IPS-18a (cell line): ENCODE measurements around the gene PRSS50.

Experiments
- H3K27ac ChIP-seq: one replicate; pipeline ENCODE4 v1.5.1; 2013; ENCODE audit warnings: low read length
- H3K27me3 ChIP-seq: one replicate; pipeline ENCODE4 v1.6.1; 2013; ENCODE audit warnings: mild to moderate bottlenecking, low read length; ENCODE audit not compliant: control insufficient read depth, insufficient read depth
- H3K36me3 ChIP-seq: one replicate; pipeline ENCODE4 v1.6.1; 2013; ENCODE audit warnings: low read depth, low read length; ENCODE audit not compliant: control insufficient read depth
- H3K4me1 ChIP-seq: one replicate; pipeline ENCODE4 v1.6.1; 2013; ENCODE audit warnings: low read depth, low read length; ENCODE audit not compliant: control insufficient read depth
- H3K4me3 ChIP-seq: one replicate; pipeline ENCODE4 v1.5.1; 2013; ENCODE audit warnings: low read length
- H3K9ac ChIP-seq: one replicate; pipeline ENCODE4 v1.6.1; 2013; ENCODE audit warnings: mild to moderate bottlenecking, low read length, moderate library complexity
- H3K9me3 ChIP-seq: one replicate; pipeline ENCODE4 v1.6.1; 2013; ENCODE audit warnings: low read depth, low read length; ENCODE audit not compliant: control insufficient read depth

Gene PRSS50

DNA sequence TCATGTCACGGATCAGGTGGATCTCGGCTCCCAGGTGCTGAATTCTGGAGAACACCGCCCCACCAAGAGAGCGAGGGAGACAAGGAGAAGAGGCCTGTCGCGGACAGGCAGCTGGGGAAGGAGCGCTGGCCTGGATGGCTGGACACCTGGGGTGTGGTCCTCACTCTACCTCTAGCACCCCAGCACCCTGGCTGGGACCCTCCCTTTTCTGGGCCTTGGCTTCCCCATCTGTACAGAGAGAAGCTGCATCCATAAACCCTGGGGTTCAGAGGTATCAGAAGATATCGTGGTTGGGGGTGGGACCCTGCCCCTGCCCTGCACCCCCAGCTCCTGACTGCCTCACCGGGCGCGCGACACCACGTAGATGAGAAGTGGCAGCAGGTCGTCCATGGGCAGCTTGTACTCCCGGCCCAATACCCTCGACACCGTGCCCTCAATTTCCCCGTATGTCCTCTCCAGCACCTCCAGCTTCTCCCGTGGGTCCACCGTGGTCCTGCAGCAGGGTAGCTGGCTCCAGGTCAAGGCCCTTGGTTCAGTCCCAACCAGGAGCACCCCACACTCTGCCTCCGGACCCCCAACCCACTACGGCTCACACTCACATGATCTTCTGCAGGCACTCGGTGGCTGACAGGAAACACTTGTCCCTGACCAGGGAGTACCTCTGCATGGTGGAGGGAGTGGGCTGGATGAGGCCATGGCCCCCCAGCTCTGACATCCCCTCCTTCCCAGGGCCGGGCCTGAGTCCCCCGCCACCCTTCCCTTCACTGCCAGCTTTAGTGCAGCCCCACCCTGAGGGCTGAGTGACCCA is 45.9 kb downstream of the PRSS50 start:
- Histone ChIP-seq H3K27me3 (no peaks in the 10 kb centered on the region), H3K4me1 (no peaks in the 10 kb centered on the region), H3K4me3 (no peak overlapping the region), H3K27ac (no peak overlapping the region), H3K9me3 (no peaks in the 10 kb centered on the region), H3K36me3 (no peaks in the 10 kb centered on the region), H3K9ac (no peak overlapping the region)

DNA sequence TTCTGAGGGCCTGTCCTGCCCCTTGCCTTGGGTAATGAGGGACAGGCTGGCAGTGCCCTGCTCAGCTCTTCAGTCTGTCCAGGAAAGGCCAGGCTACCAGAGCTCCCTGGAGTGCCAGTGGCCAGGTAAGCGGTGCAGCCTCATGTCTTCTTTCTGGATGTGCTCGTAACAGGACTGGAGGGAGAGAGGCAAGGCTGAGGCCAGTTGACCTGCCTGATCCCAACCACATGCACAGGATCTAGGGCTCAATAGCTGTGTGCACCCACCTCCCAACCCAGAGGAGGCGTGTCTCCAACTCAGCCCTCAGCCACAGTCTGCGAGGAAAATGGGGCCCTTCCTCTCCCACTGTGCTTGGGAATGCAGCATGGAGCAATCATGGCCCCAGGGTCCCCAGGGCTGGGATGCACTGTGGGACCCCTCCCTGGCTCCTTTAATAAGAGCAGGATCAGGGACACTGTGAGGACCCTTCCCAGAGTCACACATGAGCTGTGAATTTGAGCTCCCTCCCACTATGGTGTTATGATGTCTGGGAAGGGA is 46.7 kb downstream of the PRSS50 start:
- Histone ChIP-seq H3K27ac (no peak overlapping the region), H3K4me1 (no peaks in the 10 kb centered on the region), H3K9ac (no peak overlapping the region), H3K4me3 (no peak overlapping the region), H3K9me3 (no peaks in the 10 kb centered on the region), H3K36me3 (no peaks in the 10 kb centered on the region), H3K27me3 (no peaks in the 10 kb centered on the region)

DNA sequence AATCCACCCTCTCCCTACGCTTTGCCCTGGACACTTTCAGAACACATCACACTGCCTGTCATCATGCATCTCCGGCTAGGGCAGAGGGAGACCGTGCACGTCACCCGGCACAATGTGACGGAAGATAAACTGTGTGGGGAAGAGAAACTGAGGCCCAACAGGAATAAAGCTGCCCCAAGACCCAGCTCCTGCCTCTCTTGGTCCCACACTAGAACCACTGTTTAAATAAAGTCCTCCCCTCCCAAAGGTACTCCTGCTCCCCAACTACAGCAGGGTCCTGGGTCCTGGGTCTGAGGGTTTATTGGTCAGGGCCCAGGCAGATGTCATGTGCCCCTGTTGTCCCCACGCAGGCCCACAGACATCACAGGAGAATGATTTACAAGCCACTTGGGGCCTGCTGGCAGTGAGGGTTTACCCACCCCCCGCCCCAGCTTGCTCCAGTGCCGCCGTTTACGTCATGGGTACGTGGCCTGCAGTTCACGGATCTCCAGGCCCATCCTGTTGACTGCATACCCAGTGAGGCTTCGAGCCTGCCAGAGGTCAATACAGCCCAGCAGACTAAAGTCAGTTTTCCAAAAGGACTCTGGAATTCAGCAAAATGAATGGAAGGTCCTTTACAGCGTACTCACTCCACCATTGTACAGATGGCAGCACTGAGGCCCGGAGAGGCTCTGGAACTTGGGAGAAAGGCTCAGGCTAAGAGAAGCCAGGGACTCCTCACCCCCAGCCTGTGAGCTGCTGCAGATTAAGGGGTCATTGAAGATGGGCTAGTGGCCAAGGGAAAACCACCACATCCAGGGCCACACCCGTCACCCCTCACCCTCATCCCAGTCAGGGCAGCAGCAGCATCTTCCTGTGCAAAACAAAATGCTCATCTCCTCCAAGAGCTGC is 47.4 kb downstream of the PRSS50 start:
- H3K9me3 ChIP-seq = no peaks in the 10 kb centered on the region
- H3K27me3 ChIP-seq = no peaks in the 10 kb centered on the region
- H3K4me1 ChIP-seq = no peaks in the 10 kb centered on the region
- no peak overlapping the region for H3K9ac ChIP-seq
- H3K27ac ChIP-seq = no peak overlapping the region
- H3K4me3 ChIP-seq = no peak overlapping the region
- no peaks in the 10 kb centered on the region for H3K36me3 ChIP-seq

DNA sequence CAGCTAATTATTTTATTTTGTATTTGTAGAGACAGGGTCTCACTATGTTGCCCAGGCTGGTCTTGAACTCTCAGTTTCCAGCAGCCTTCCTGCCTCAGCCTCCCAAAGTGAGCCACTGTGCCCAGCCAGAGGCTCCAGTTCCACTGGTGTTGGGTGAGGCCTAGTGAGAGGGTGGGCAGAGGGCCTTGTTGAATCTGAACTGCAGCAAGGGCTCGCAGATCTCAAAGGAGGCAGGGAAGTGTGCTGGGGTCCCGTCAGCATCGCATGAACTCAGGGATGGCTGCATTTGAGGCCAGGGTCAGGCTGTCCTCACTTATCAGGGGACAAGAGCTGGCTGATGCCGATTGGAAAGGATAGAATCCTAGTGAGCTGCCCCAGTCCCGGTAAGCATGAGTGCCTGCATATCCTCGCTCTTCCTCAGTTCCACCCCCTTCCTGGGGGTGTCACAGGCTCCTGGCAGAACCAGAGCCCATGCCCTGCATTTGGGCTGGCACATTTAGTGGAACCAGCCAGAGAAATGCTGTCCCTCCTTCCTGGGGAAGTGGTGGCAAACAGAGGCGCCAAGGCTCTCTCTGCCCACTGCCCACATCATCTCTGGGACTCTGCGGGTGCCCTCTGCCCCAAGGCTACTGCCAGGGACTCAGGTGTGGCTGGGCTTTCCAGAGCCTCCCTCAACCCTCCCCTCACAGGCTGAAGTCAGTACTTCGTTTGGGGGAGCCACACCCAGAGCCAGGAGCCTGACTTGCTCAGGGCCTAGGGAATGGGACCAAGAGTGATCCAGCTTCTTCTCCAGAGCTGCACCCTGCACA is 48.3 kb downstream of the PRSS50 start:
- Histone ChIP-seq H3K36me3 (no peaks in the 10 kb centered on the region), H3K9ac (no peak overlapping the region), H3K27ac (no peak overlapping the region), H3K4me1 (no peaks in the 10 kb centered on the region), H3K9me3 (no peaks in the 10 kb centered on the region), H3K27me3 (no peaks in the 10 kb centered on the region), H3K4me3 (no peak overlapping the region)

DNA sequence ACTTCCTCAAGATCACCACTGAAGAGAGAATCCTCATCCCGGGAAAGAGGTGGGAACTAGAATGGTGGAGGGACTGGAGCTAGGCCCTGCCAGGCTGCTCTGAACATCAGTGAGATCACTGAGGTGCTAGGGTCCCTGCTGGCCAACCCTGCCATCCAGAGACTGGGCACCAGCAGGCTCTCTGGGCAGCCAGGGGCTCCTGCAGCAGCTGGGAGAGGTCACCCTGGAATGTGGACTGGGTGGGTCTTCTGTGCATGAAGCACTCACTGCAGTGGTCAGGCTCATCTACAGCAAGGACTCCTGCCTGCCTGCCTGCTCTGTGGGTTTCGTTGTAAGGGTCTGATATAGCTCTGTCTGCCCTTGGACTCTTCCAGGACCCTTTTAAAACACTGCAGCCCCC is 49.1 kb downstream of the PRSS50 start:
- no peak overlapping the region for H3K27ac ChIP-seq
- no peak overlapping the region for H3K4me3 ChIP-seq
- H3K27me3 ChIP-seq = no peaks in the 10 kb centered on the region
- H3K9me3 ChIP-seq = no peaks in the 10 kb centered on the region
- H3K36me3 ChIP-seq = no peaks in the 10 kb centered on the region
- H3K4me1 ChIP-seq = no peaks in the 10 kb centered on the region
- H3K9ac ChIP-seq = no peak overlapping the region

DNA sequence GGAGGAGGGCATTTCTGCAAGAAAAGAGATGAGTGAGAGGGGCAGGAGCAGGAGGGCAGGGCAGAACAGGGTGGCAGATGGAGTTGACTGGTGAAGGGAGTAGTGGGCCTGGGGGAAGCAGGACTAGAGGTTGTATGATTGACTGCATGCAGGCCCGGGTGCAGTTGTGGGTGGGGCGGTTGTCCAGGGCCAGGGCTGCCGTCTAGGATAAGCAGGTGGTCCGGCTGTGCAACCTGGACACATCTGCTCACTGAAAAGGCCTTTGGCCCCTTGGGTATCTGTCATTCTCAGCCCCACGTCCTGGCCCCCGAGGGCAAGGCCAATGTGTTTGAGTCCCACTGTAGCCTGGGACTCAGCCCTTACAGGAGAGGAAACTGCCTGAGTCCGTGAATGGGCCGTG is 49.6 kb downstream of the PRSS50 start:
- Histone ChIP-seq H3K9me3 (no peaks in the 10 kb centered on the region), H3K36me3 (no peaks in the 10 kb centered on the region), H3K27ac (no peak overlapping the region), H3K9ac (no peak overlapping the region), H3K27me3 (no peaks in the 10 kb centered on the region), H3K4me1 (no peaks in the 10 kb centered on the region), H3K4me3 (no peak overlapping the region)

DNA sequence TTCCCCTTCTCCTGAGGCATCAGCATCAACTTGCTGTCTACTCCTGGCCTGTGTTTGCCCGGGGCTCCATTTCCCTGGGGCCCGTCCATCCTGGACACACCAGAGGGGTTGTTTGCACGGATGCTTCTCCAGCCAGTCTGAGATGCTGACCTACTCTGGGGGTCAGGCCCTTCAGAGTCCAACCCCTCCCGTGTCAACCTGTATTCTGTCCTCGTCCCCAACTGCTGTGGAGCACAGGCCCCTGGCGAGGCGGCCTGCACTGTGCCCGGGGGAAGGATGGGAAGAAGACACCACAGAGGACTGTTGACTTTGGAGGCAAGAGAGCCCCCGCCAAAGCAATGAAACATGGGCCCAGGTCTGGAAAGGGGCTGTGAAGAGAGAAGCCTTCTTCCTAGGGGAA is 50.0 kb downstream of the PRSS50 start:
- H3K4me3 ChIP-seq = no peak overlapping the region
- H3K4me1 ChIP-seq = peaks cover under 1% of the 10 kb centered on the region
- H3K9ac ChIP-seq = no peak overlapping the region
- H3K9me3 ChIP-seq = no peaks in the 10 kb centered on the region
- no peaks in the 10 kb centered on the region for H3K27me3 ChIP-seq
- H3K36me3 ChIP-seq = no peaks in the 10 kb centered on the region
- H3K27ac ChIP-seq = no peak overlapping the region

DNA sequence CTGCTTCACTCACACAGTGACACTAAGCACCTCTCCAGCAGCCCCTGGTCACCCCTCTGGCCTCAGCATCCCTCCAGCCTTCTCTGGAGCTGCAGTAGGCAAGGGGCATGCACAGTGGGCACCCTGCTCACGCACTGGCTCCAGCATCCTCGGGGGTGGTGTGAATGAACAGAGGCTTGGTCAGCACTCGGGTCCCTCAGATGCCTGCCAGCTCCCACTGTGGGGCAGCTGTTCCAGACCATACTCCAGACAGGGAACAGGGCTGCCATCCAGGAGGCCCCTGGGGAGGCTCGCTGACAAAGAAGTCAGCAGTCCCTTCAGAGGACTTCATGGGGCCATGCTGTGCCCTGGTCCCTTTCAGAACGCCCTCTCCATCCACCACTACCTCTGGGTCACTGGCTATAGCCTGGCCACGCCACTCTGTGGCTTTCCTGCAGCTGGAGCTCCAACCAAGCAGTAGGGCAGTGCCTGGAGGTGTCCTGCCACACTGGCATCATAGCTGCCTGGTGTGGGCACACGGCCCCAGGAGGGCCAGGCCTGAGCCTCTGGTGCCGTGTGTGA is 50.5 kb downstream of the PRSS50 start:
- Histone ChIP-seq H3K27me3 (no peaks in the 10 kb centered on the region), H3K9me3 (no peaks in the 10 kb centered on the region), H3K4me1 (peaks cover 6% of the 10 kb centered on the region), H3K9ac (no peak overlapping the region), H3K4me3 (no peak overlapping the region), H3K27ac (no peak overlapping the region), H3K36me3 (no peaks in the 10 kb centered on the region)

DNA sequence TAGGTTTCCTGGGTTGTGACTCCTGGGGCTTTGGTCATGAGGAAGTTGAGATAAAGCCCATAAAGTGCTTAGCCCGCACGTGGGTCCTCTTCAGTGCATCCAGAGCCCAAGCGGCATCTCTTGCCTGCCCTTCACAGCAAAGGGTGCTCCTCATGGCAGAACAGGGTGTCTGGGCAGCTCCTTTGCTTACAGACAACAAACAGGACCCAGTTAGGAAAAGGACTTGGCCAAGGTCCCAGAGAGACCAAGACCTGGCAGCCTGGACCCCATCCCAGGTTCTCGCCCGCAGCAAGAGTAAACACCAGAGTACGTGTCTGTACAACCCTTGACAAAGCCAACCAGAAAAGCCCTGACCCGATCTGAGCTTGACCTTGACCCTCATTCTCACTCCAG is 51.2 kb downstream of the PRSS50 start:
- H3K9ac ChIP-seq = no peak overlapping the region

DNA sequence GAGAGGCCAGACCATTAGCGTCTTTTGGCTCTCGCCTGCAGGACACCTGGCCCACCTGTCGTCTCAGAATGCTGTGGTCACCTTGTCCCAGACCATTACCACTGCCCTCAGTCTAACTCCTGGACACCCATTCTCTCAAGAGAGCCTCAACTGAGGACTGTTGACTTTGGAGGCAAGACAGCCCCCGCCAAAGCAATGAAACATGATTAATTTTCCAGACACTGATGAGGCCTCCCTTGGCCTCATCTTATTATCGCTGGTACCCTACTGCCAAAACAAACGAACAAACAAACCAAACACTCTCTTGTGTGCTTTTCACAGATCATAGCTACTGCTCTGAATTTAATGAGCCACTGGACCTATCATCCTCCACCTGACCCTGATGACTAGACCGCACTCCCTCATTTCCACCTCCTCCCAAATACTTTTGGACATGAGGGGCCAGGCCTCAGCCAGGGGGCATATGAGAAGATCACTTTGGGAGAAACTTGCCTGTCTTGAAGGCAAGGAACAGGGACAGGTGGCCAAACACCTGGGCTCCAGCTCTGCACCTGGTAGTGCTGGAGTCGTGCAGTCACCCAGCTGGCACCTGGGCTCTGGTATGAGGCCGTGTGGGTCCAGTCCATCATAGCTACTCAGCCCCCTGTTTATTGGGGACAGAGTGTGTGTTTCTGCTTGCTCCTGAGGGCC is 51.8 kb downstream of the PRSS50 start:
- Histone ChIP-seq H3K27me3 (no peaks in the 10 kb centered on the region), H3K4me1 (peaks cover 18% of the 10 kb centered on the region), H3K27ac (no peak overlapping the region), H3K36me3 (no peaks in the 10 kb centered on the region), H3K4me3 (no peak overlapping the region), H3K9ac (no peak overlapping the region), H3K9me3 (no peaks in the 10 kb centered on the region)

More for the DNA sequence above, 51.2 kb downstream of the PRSS50 start:
- Histone ChIP-seq H3K4me3 (no peak overlapping the region), H3K27ac (no peak overlapping the region), H3K4me1 (peaks cover 13% of the 10 kb centered on the region), H3K27me3 (no peaks in the 10 kb centered on the region), H3K36me3 (no peaks in the 10 kb centered on the region), H3K9me3 (no peaks in the 10 kb centered on the region)
